Parathyroid adenoma (tissue), 2 donors: ENCODE results near the gene ACY1.

Experiments used
- H2AFZ ChIP-seq: fragments of 300-600 bp; sonication (generic); one replicate; pipeline ENCODE4 v1.7.0; 2017; ENCODE audit warnings: antibody characterized with exemption, mild to moderate bottlenecking
- H3K27ac ChIP-seq: fragments of 300-600 bp; sonication (generic); one replicate; pipeline ENCODE4 v1.7.0; 2017
- H3K27me3 ChIP-seq: fragments of 300-600 bp; sonication (generic); one replicate; pipeline ENCODE4 v1.7.0; 2017; ENCODE audit warnings: low read length; ENCODE audit not compliant: control insufficient read depth, insufficient read depth
- H3K36me3 ChIP-seq: fragments of 300-600 bp; sonication (generic); one replicate; pipeline ENCODE4 v1.7.0; 2017; ENCODE audit warnings: low read length; ENCODE audit not compliant: control insufficient read depth, insufficient read depth
- H3K4me1 ChIP-seq: fragments of 300-600 bp; sonication (generic); one replicate; pipeline ENCODE4 v1.7.0; 2017; ENCODE audit warnings: control low read depth
- H3K4me2 ChIP-seq: fragments of 300-600 bp; sonication (generic); one replicate; pipeline ENCODE4 v1.7.0; 2017; ENCODE audit warnings: low read length
- H3K4me3 ChIP-seq: fragments of 300-600 bp; sonication (generic); one replicate; pipeline ENCODE4 v1.7.0; 2017; ENCODE audit warnings: low read depth, low read length
- H3K79me2 ChIP-seq: fragments of 300-600 bp; sonication (generic); one replicate; pipeline ENCODE4 v1.7.0; 2017; ENCODE audit warnings: control low read depth
- H3K9ac ChIP-seq: fragments of 300-600 bp; sonication (generic); one replicate; pipeline ENCODE4 v1.7.0; 2017; ENCODE audit warnings: mild to moderate bottlenecking
- H3K9me3 ChIP-seq: fragments of 300-600 bp; sonication (generic); one replicate; pipeline ENCODE4 v1.7.0; 2017; ENCODE audit warnings: low read length; ENCODE audit not compliant: control insufficient read depth
- CTCF ChIP-seq: fragments of 300-600 bp; sonication (generic); IDR thresholded peaks from one replicate; pipeline ENCODE4 v1.7.0; 2017; ENCODE audit warnings: antibody characterized with exemption, mild to moderate bottlenecking
- donor health status: primary hyperparathyroidism.

The ACY1 gene

DNA sequence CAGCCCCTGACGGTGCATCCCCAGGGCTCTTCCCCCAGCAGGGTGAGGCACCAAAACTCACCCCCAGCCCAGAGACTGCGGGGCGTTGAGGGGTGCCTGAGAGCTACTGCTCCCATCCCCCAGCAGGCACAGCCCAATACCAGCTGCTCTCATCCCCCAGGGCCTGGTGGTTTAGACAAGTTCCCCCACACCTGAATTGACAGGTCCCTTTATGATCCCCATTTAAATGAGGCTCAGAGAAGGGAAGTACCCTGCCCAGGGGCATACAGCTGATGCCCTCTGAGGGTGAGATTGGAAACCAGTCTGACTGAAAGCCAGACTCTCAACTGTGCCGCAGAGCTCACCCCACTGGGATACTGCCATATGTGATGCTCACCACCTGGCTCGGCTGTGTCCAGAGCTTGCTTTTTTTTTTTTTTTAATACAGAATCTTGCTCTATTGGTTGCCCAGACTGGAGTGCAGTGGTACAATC is 52.9 kb downstream of the ACY1 start:
- Histone ChIP-seq H3K9ac (no peak overlapping the region), H3K4me1 (no peaks in the 10 kb centered on the region)

GRCh38 chr3:52036829-52037228 is 53.5 kb downstream of the ACY1 start:
- no peaks in the 10 kb centered on the region for H3K36me3 ChIP-seq
- no peak overlapping the region for H3K27ac ChIP-seq
- H3K4me2 ChIP-seq: no peak overlapping the region
- no peak overlapping the region for H2AFZ ChIP-seq
- H3K27me3 ChIP-seq: no peaks in the 10 kb centered on the region
- H3K9ac ChIP-seq: no peak overlapping the region
- no peak for TF ChIP-seq CTCF
- no peak overlapping the region for H3K4me3 ChIP-seq
- H3K9me3 ChIP-seq: no peaks in the 10 kb centered on the region
- H3K4me1 ChIP-seq: no peaks in the 10 kb centered on the region
- H3K79me2 ChIP-seq: no peaks in the 10 kb centered on the region

More for the DNA sequence above, 52.9 kb downstream of the ACY1 start:
- Histone ChIP-seq H3K9me3 (no peaks in the 10 kb centered on the region), H3K4me2 (no peak overlapping the region), H3K79me2 (no peaks in the 10 kb centered on the region), H3K27ac (no peak overlapping the region), H3K4me3 (no peak overlapping the region), H3K36me3 (no peaks in the 10 kb centered on the region), H2AFZ (no peak overlapping the region), H3K27me3 (no peaks in the 10 kb centered on the region)
- TF ChIP-seq CTCF: no peak

GRCh38 chr3:52037291-52037690 is 54.0 kb downstream of the ACY1 start:
- H2AFZ ChIP-seq: no peak overlapping the region
- TF ChIP-seq CTCF: no peak
- H3K4me1 ChIP-seq: no peaks in the 10 kb centered on the region
- H3K36me3 ChIP-seq: no peaks in the 10 kb centered on the region
- H3K27ac ChIP-seq: no peak overlapping the region
- H3K4me2 ChIP-seq: no peak overlapping the region
- no peak overlapping the region for H3K4me3 ChIP-seq
- H3K79me2 ChIP-seq: no peaks in the 10 kb centered on the region
- no peaks in the 10 kb centered on the region for H3K27me3 ChIP-seq
- no peaks in the 10 kb centered on the region for H3K9me3 ChIP-seq
- no peak overlapping the region for H3K9ac ChIP-seq

DNA sequence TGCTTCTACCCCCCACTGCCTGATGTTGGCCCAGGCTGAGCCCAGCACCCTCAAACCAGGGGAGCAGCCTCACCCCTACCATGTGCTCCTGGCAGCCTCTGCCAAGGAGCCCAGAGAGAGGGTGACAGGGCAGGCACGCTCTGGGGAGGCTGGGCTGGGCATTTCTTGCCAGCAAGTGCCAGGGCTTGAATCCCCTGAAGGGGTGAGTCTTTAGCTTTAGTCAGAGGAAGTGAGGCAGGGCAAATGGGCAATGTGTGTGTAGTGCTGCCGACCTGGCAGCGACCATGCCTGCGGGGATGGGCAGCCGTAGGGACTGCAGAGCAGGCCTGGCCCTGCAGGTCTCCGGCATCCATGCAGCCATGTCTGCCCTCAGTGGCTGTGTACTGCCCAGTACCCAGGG is 54.9 kb downstream of the ACY1 start:
- no peak overlapping the region for H3K27ac ChIP-seq
- no peak overlapping the region for H3K9ac ChIP-seq
- no peaks in the 10 kb centered on the region for H3K27me3 ChIP-seq
- no peak for TF ChIP-seq CTCF
- no peaks in the 10 kb centered on the region for H3K4me1 ChIP-seq
- H3K4me3 ChIP-seq: no peak overlapping the region
- no peak overlapping the region for H2AFZ ChIP-seq
- no peaks in the 10 kb centered on the region for H3K9me3 ChIP-seq
- H3K36me3 ChIP-seq: no peaks in the 10 kb centered on the region
- H3K4me2 ChIP-seq: no peak overlapping the region
- H3K79me2 ChIP-seq: no peaks in the 10 kb centered on the region
